NOMO-1 (cell line): ENCODE results near the gene ESAM.
A peak's percentile ranks its signal among the peaks of the same experiment; 100 is the strongest.

ENCODE experiments used
- DNase-seq, 2 experiments: peaks; one replicate each; lab custom pipeline; 2025; ENCODE audit not compliant: unreplicated experiment in 2 of 2; lab: John Stamatoyannopoulos, UW

ESAM gene

GRCh38 chr11:124753624-124754023 lies 8.5 kb downstream of the ESAM start:
- no peak for DNase-seq

- DNase-seq, result peak in 1 of 2 experiments; percentile 7
Measured at GRCh38 chr11:124753205-124753604, 8.9 kb downstream of the ESAM start.

DNA sequence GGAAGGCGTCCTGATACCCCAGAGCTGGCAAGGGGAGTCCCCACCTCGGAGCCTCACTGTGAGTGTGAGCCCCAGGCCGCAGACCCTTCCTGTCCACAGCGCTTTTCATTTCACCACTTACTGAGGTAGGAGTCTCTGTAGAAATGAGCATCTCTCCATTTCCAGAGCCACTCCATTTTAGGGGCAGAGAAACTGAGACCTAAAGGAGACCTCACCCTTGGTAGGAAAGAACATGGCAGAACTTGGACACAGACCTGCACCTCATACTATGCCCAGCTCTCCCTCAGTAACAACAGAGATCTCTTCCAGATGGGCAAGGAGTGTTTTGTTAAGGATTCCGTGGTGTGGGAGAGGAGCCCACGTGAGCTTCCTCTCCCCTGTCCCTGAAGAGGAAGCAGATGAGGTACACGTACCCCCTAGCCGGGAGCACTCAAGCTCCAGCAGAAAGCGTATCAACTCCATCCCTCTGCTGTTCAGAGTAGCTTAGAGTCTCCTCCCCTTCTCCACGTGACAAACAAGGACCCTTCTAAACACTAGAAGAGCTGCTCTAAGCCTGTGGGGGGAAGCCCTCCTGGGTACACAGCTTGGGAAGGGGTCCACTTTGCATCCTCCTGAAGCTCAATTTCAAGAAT lies 9.5 kb downstream of the ESAM start:
- no peak for DNase-seq

GRCh38 chr11:124751741-124752470 lies 10.2 kb downstream of the ESAM start, which contains the start of gene VSIG2:
Gene VSIG2, minus strand, starts transcription at chr11:124752255. Its CDS starts 118 bp downstream, at chr11:124752137.
- DNase-seq, result no peak

DNA sequence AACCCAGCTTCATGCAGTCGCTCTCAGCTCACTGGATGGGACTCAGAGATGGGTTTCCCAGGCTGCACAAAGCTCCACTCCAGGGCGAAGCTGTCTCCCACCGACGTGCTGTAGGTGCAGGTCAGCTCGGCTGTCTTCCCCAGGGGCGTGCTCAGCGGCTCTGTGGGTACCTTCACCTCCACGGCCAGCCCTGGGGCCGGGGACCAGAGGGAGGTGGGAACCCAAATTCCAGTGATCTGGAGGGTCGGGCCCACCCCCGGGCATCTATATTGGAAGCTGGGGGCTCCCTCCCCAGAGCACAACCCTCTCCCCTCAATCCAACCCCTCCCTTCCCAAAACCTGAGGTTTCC lies 10.7 kb downstream of the ESAM start:
- DNase-seq, result no peak

GRCh38 chr11:124749912-124750311 lies 12.2 kb downstream of the ESAM start:
- peak in 1 of 2 experiments; percentile 56 for DNase-seq

- DNase-seq, result peak in 1 of 2 experiments; percentile 48
Measured at GRCh38 chr11:124748481-124749343, 13.4 kb downstream of the ESAM start.

- DNase-seq, result no peak
Measured at GRCh38 chr11:124748100-124748418, 14.0 kb downstream of the ESAM start.

GRCh38 chr11:124747406-124748099 lies 14.5 kb downstream of the ESAM start:
- no peak for DNase-seq

- no peak for DNase-seq
Measured at GRCh38 chr11:124746621-124747243, 15.4 kb downstream of the ESAM start.

DNA sequence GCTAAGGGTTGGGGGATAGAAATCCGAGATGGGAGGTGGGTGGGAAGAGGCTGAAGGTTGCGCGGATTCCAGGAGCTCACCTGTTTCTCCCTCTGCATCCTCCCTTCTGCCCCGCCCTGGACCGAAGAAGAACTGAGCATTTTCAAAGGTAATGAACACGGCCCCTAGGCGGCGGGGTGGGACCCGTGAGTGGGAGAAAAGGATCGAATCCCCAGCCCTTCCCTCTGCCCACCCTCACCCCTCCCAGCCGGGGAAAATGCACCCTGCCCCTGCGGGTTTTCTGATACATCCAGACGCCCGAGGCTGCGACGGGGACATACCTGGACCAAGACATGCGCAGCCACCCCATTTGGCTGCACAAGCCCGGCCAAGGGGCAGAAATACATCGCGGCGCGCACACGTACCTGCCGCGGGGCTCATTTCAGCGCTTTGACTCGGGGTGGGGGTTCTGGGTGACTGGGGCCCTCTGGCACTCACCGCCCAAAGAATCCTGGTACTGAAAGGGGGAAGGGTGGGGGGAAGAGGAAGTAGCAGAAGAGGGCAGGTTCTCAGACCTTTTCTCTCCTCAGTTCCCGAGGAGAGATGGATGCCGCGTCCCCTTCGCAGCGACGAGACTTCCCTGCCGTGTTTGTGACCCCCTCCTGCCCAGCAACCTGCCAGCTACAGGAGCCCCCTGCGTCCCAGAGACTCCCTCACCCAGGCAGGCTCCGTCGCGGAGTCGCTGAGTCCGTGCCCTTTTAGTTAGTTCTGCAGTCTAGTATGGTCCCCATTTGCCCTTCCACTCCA lies 16.1 kb downstream of the ESAM start:
- DNase-seq, result no peak

GRCh38 chr11:124745270-124745834 lies 16.7 kb downstream of the ESAM start:
- no peak for DNase-seq

DNA sequence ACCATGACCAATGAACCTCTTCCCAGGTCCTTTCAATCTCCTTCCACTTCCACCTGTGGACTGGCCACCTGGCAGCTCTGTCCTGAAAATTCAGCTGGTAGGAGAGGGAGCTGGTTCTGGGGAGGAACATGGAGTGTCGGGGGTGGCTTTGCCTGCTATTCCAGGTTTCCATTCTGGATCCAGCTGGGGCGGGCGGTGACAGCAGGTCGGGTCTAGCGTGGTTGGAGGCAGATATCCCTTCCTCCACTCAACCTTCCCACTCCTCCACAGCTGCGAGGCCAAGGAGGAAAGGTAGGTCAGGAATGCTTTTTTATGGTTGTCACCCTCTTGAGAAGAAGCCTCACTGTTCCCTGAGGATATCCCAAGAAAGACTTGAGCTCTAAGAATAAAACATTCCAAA lies 19.0 kb downstream of the ESAM start:
- no peak for DNase-seq

GRCh38 chr11:124742555-124742954 lies 19.5 kb downstream of the ESAM start:
- DNase-seq, result no peak

- peak; percentile 56 to 66 for DNase-seq
Measured at GRCh38 chr11:124740277-124740882, 21.7 kb downstream of the ESAM start.

- peak; percentile 87 to 89 for DNase-seq
Measured at GRCh38 chr11:124739479-124740276, 22.4 kb downstream of the ESAM start, which contains the start of gene NRGN. Gene NRGN, plus strand, starts transcription at chr11:124739942. Its CDS starts 143 bp downstream, at chr11:124740085.

DNA sequence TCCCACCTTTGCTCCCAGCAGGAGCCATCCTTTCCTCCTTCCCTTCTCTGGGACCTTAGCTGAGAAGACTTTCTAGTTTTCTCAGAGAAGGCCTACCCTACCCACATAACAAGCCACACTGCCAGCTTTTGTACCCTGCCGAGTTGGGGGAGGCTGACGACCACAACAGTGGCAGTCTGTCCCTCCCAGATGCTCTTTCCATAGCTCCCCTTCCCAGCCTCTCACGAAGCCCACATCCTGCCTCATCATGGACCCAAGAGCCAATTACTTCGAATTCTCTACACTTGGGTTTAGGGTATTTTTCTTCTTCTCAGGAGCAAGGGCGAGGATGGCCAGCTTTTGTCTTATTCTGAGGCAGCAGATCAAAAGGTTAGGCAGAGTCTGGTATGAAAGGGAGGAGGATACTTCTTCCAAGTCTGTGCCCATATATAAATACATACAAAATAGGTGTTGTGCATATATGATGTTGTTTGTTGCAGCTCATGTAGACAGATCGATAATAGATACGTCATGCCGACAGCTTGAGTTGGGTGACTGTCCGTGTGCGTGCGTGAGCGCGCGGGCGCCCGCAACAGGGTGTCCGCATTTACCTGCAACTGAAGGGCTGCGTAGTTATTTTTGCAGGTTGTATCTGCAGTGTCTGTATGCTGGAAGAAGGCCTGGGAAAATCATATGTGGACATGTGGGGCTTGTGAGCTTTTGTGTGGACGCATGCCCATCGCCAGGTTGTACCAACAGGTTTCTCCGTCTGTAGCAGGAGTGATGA lies 23.2 kb downstream of the ESAM start:
- DNase-seq, result no peak
